ENCODE data around the gene EAF1. TPM values are rescaled to one million over a fixed set of nuclear protein-coding genes. Genes with fewer than 3 reads are reported as not detected.

EAF1 gene
- total and polyA plus RNA-seq, 2 donors (not counting 1 experiment from before 2014, with no cell fraction given), result 11.1 to 22.6 TPM

DNA sequence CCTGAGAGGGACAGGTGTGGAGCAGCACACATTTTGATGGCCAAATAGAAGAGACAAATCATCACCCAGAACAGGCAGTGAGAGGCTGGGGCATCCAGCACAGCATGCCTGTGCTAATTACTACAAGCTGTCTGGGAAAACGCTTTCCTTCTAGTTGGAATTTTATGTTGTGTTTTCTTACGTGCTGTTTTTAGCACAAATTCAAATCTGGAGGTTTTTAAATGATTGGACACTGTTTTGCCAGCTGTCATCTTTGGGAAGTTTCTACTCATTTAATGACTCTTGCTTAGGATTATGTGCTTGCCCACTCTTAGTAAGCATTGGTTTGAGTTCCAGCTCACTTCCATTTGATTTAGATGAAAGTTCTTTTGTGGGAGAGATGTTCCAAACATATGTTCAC is 43.5 kb downstream of the EAF1 start:
- Histone ChIP-seq H4K20me1 (ENCODE audit: control insufficient read depth, extremely low read depth, insufficient read depth, low read length) (no peaks in the 10 kb centered on the region), H3K4me1 (ENCODE audit: control insufficient read depth, extremely low read depth, insufficient read depth, low read length) (no peaks in the 10 kb centered on the region), H3K9ac (ENCODE audit: insufficient read depth, low read length) (no peak overlapping the region), H3K4me3 (replicated peaks in 1 of 4; ENCODE audit: control extremely low read depth in 1 of 4, insufficient read depth in 1 of 4, low read depth in 3 of 4, low read length in 4 of 4) (no peak overlapping the region), H3K36me3 (ENCODE audit: control insufficient read depth, insufficient read depth, low read length) (no peaks in the 10 kb centered on the region), H3K27ac (ENCODE audit: insufficient read depth, low read length) (no peak overlapping the region), H3K4me2 (ENCODE audit: extremely low read depth, insufficient read depth, low read length) (no peak overlapping the region), H2AFZ (ENCODE audit: low read length) (no peak overlapping the region), H3K9me3 (ENCODE audit: control insufficient read depth, insufficient read depth, low read depth, low read length) (no peaks in the 10 kb centered on the region), H3K27me3 (ENCODE audit: control insufficient read depth, insufficient read depth, low read length) (no peaks in the 10 kb centered on the region), H3K79me2 (ENCODE audit: control insufficient read depth, insufficient read depth, low read length) (no peaks in the 10 kb centered on the region)
- DNase-seq (ENCODE audit: low read depth in 2 of 2), result no peak
- TF ChIP-seq, protein P1, sequence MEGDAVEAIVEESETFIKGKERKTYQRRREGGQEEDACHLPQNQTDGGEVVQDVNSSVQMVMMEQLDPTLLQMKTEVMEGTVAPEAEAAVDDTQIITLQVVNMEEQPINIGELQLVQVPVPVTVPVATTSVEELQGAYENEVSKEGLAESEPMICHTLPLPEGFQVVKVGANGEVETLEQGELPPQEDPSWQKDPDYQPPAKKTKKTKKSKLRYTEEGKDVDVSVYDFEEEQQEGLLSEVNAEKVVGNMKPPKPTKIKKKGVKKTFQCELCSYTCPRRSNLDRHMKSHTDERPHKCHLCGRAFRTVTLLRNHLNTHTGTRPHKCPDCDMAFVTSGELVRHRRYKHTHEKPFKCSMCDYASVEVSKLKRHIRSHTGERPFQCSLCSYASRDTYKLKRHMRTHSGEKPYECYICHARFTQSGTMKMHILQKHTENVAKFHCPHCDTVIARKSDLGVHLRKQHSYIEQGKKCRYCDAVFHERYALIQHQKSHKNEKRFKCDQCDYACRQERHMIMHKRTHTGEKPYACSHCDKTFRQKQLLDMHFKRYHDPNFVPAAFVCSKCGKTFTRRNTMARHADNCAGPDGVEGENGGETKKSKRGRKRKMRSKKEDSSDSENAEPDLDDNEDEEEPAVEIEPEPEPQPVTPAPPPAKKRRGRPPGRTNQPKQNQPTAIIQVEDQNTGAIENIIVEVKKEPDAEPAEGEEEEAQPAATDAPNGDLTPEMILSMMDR (conservative IDR thresholded peaks at IDR 0.05 in 1 of 2, IDR thresholded peaks at IDR 0.05 in 1 of 2; ENCODE audit: low read depth in 1 of 2, low read length in 2 of 2), result no peak
- TF ChIP-seq EZH2 (IDR thresholded peaks at IDR 0.05; ENCODE audit: low read length, missing control alignments), result no peak

- H4K20me1 ChIP-seq (ENCODE audit: control insufficient read depth, extremely low read depth, insufficient read depth, low read length), result no peaks in the 10 kb centered on the region
- no peak overlapping the region for H2AFZ ChIP-seq (ENCODE audit: low read length)
- no peaks in the 10 kb centered on the region for H3K9me3 ChIP-seq (ENCODE audit: control insufficient read depth, insufficient read depth, low read depth, low read length)
- no peak overlapping the region for H3K4me2 ChIP-seq (ENCODE audit: extremely low read depth, insufficient read depth, low read length)
- no peak overlapping the region for H3K9ac ChIP-seq (ENCODE audit: insufficient read depth, low read length)
- H3K79me2 ChIP-seq (ENCODE audit: control insufficient read depth, insufficient read depth, low read length), result no peaks in the 10 kb centered on the region
- H3K27ac ChIP-seq (ENCODE audit: insufficient read depth, low read length), result no peak overlapping the region
- no peaks in the 10 kb centered on the region for H3K4me1 ChIP-seq (ENCODE audit: control insufficient read depth, extremely low read depth, insufficient read depth, low read length)
- H3K27me3 ChIP-seq (ENCODE audit: control insufficient read depth, insufficient read depth, low read length), result no peaks in the 10 kb centered on the region
- no peak for DNase-seq (ENCODE audit: low read depth in 2 of 2)
- TF ChIP-seq EZH2 (IDR thresholded peaks at IDR 0.05; ENCODE audit: low read length, missing control alignments), result no peak
- TF ChIP-seq, protein P1 (conservative IDR thresholded peaks at IDR 0.05 in 1 of 2, IDR thresholded peaks at IDR 0.05 in 1 of 2; ENCODE audit: low read depth in 1 of 2, low read length in 2 of 2), result no peak
- no peak overlapping the region for H3K4me3 ChIP-seq (replicated peaks in 1 of 4; ENCODE audit: control extremely low read depth in 1 of 4, insufficient read depth in 1 of 4, low read depth in 3 of 4, low read length in 4 of 4)
- H3K36me3 ChIP-seq (ENCODE audit: control insufficient read depth, insufficient read depth, low read length), result no peaks in the 10 kb centered on the region
Measured at GRCh38 chr3:15471861-15472260, 44.5 kb downstream of the EAF1 start.

- no peaks in the 10 kb centered on the region for H3K27me3 ChIP-seq (ENCODE audit: control insufficient read depth, insufficient read depth, low read length)
- DNase-seq (ENCODE audit: low read depth in 2 of 2), result no peak
- TF ChIP-seq, protein P1 (conservative IDR thresholded peaks at IDR 0.05 in 1 of 2, IDR thresholded peaks at IDR 0.05 in 1 of 2; ENCODE audit: low read depth in 1 of 2, low read length in 2 of 2), result no peak
- TF ChIP-seq EZH2 (IDR thresholded peaks at IDR 0.05; ENCODE audit: low read length, missing control alignments), result no peak
- no peaks in the 10 kb centered on the region for H3K4me1 ChIP-seq (ENCODE audit: control insufficient read depth, extremely low read depth, insufficient read depth, low read length)
- no peak overlapping the region for H3K4me3 ChIP-seq (replicated peaks in 1 of 4; ENCODE audit: control extremely low read depth in 1 of 4, insufficient read depth in 1 of 4, low read depth in 3 of 4, low read length in 4 of 4)
- no peaks in the 10 kb centered on the region for H3K9me3 ChIP-seq (ENCODE audit: control insufficient read depth, insufficient read depth, low read depth, low read length)
- no peaks in the 10 kb centered on the region for H4K20me1 ChIP-seq (ENCODE audit: control insufficient read depth, extremely low read depth, insufficient read depth, low read length)
- H3K36me3 ChIP-seq (ENCODE audit: control insufficient read depth, insufficient read depth, low read length), result no peaks in the 10 kb centered on the region
- no peak overlapping the region for H3K9ac ChIP-seq (ENCODE audit: insufficient read depth, low read length)
- no peak overlapping the region for H3K27ac ChIP-seq (ENCODE audit: insufficient read depth, low read length)
- H3K79me2 ChIP-seq (ENCODE audit: control insufficient read depth, insufficient read depth, low read length), result no peaks in the 10 kb centered on the region
- no peak overlapping the region for H3K4me2 ChIP-seq (ENCODE audit: extremely low read depth, insufficient read depth, low read length)
- H2AFZ ChIP-seq (ENCODE audit: low read length), result no peak overlapping the region
Measured at GRCh38 chr3:15475161-15475560, 47.8 kb downstream of the EAF1 start.
